Neural cell (in vitro differentiated cells): Measurements from ENCODE around the gene GHITM. TPM values are rescaled to one million over a fixed set of nuclear protein-coding genes. Genes with fewer than 3 reads are reported as not detected.

Experiments used
- H2AFZ ChIP-seq: fragments of 200-600, 300-800 bp; sonication (generic), shearing (Covaris generic); 2 replicates; pipeline ENCODE4 v1.6.0; 2014; ENCODE audit warnings: low read depth, mild to moderate bottlenecking, antibody characterized with exemption, low read length, moderate library complexity
- H3F3A ChIP-seq: fragments of 200-600 bp; shearing (Covaris generic); 2 replicates; pipeline ENCODE4 v1.6.1; 2016; ENCODE audit warnings: mild to moderate bottlenecking, moderate library complexity, mixed read lengths, antibody characterized with exemption, low read length; ENCODE audit not compliant: insufficient read depth, poor library complexity, severe bottlenecking
- H3K27ac ChIP-seq: fragments of 200-600, 300-800 bp; sonication (generic), shearing (Covaris generic); 2 replicates; pipeline ENCODE4 v1.5.1; 2014; ENCODE audit warnings: mild to moderate bottlenecking, low read length, moderate library complexity
- H3K27me3 ChIP-seq: fragments of 300-800, 200-600 bp; sonication (generic), shearing (Covaris generic); 2 replicates; pipeline ENCODE4 v1.6.0; 2014; ENCODE audit warnings: mild to moderate bottlenecking, low read depth, low read length, moderate library complexity; ENCODE audit not compliant: insufficient read depth
- H3K36me3 ChIP-seq: fragments of 300-800, 200-600 bp; sonication (generic), shearing (Covaris generic); 2 replicates; pipeline ENCODE4 v1.5.1; 2014; ENCODE audit warnings: mild to moderate bottlenecking, antibody characterized with exemption, low read length, moderate library complexity; ENCODE audit not compliant: insufficient read depth
- H3K4me2 ChIP-seq: fragments of 300-800, 200-600 bp; sonication (generic), shearing (Covaris generic); 2 replicates; pipeline ENCODE4 v1.6.0; 2014; ENCODE audit warnings: mild to moderate bottlenecking, low read length
- H3K4me3 ChIP-seq: fragments of 300-800, 200-600 bp; sonication (generic), shearing (Covaris generic); 2 replicates; pipeline ENCODE4 v1.5.1; 2014; ENCODE audit warnings: mild to moderate bottlenecking, low read length, moderate library complexity
- H3K79me2 ChIP-seq: fragments of 200-600 bp; shearing (Covaris generic); replicated peaks from 2 replicates; pipeline ENCODE4 v1.6.0; 2014; ENCODE audit warnings: mild to moderate bottlenecking, low read length, moderate library complexity; ENCODE audit not compliant: insufficient read depth
- H3K9ac ChIP-seq: fragments of 300-800, 200-600 bp; sonication (generic), shearing (Covaris generic); 2 replicates; pipeline ENCODE4 v1.6.1; 2016; ENCODE audit warnings: mild to moderate bottlenecking, low read length, mixed read lengths
- H3K9me2 ChIP-seq: fragments of 200-600 bp; shearing (Covaris generic); 2 replicates; pipeline ENCODE4 v1.6.1; 2016; ENCODE audit warnings: mild to moderate bottlenecking, low read length, mixed read lengths; ENCODE audit not compliant: insufficient read depth
- H3K9me3 ChIP-seq: fragments of 200-600, 300-800 bp; sonication (generic), shearing (Covaris generic); 2 replicates; pipeline ENCODE4 v1.6.1; 2016; ENCODE audit warnings: mild to moderate bottlenecking, mixed run types, low read length, moderate library complexity, mixed read lengths
- H4K20me1 ChIP-seq: fragments of 200-600 bp; shearing (Covaris generic); 2 replicates; pipeline ENCODE4 v1.6.1; 2016; ENCODE audit warnings: mild to moderate bottlenecking, mixed run types; ENCODE audit not compliant: insufficient read depth
- EP300 ChIP-seq: fragments of 450-650 bp; conservative IDR thresholded peaks from 2 replicates; pipeline ENCODE4 v1.6.1; 2014; ENCODE audit warnings: antibody characterized with exemption, mild to moderate bottlenecking, moderate library complexity; ENCODE audit not compliant: poor library complexity, severe bottlenecking
- EZH2 ChIP-seq: fragments of 200-600, 300-800 bp; shearing (Covaris generic), sonication (generic); IDR thresholded peaks from 2 replicates; pipeline ENCODE4 v1.6.1; 2014; ENCODE audit warnings: antibody characterized with exemption, low read length, borderline replicate concordance, mild to moderate bottlenecking; ENCODE audit not compliant: insufficient read depth, poor library complexity, severe bottlenecking
- MXI1 ChIP-seq: fragments of 450-650 bp; conservative IDR thresholded peaks from 2 replicates; pipeline ENCODE4 v1.6.1; 2014; ENCODE audit warnings: antibody characterized with exemption, mild to moderate bottlenecking; ENCODE audit not compliant: poor library complexity, severe bottlenecking
- POLR2AphosphoS5 ChIP-seq: IDR thresholded peaks from 2 replicates; pipeline ENCODE4 v1.6.1; 2012
- RAD21 ChIP-seq: fragments of 450-650 bp; conservative IDR thresholded peaks from 2 replicates; pipeline ENCODE4 v1.6.1; 2014; ENCODE audit warnings: antibody characterized with exemption, mild to moderate bottlenecking, moderate library complexity
- SMC3 ChIP-seq: fragments of 450-650 bp; conservative IDR thresholded peaks from 2 replicates; pipeline ENCODE4 v1.6.1; 2014; ENCODE audit warnings: antibody characterized with exemption, mild to moderate bottlenecking, moderate library complexity; ENCODE audit not compliant: poor library complexity
- TAF1 ChIP-seq: IDR thresholded peaks from 2 replicates; pipeline ENCODE4 v1.6.1; 2012; ENCODE audit warnings: low read depth
- polyA plus RNA-seq: library from polyadenylated mRNA; depleted of rRNA; stranded (reverse); fragments of >200 nt; gene quantifications from 2 replicates; pipeline ENCODE4 v1.2.3, GENCODE V29; 2014
- TF ChIP-seq, protein P1 (sequence below): IDR thresholded peaks from 2 replicates; pipeline ENCODE4 v1.6.1; 2012; ENCODE audit warnings: borderline replicate concordance
- TF ChIP-seq, protein P2 (sequence below): fragments of 450-650 bp; IDR thresholded peaks from 2 replicates; pipeline ENCODE4 v1.5.1; 2014; ENCODE audit warnings: antibody characterized with exemption, mild to moderate bottlenecking, moderate library complexity; ENCODE audit not compliant: poor library complexity, severe bottlenecking

Gene GHITM
- polyA plus RNA-seq, 1 donor from 2014 or later = 306 TPM

DNA sequence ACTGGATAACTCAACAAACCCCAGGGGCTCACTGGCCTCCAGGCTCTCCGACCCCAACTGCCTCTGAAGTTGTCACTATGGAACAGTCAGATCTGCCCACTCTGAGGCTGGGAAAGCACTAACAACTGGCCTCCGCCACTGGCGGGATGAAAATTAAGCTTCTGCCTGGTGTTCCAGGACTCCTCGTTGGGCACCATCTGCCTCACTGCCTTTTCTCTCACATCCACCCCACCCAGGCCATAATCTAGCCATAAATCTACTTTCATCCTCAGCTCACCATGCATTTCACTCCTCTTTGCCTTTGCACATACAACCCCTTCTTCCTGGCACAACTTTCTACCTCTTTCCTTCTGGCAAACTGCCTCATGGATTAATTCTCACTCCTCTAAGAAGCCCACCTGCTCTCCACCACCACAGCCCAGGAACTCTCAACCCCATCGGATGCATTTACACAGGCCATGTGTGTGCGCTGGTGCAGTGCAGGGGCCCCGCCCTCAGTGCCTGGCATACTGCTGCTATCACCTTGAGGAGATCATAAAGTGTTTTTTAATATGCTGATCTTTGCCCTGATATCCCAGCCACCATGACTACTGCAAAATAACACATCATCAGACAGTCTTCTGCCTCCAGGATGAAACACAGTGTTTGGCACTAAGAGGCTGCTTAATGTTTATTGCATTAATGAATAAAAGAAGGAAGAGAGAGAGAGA, 59.1 kb downstream of the GHITM start:
- no peaks in the 10 kb centered on the region for H3K9me2 ChIP-seq
- H3K9ac ChIP-seq = no peak overlapping the region
- H3K9me3 ChIP-seq = no peaks in the 10 kb centered on the region
- H3F3A ChIP-seq = no peaks in the 10 kb centered on the region
- TF ChIP-seq POLR2AphosphoS5 (no peak), EP300 (no peak), SMC3 (no peak), MXI1 (no peak), RAD21 (no peak), TAF1 (no peak), EZH2 (no peak)
- TF ChIP-seq, protein P1, sequence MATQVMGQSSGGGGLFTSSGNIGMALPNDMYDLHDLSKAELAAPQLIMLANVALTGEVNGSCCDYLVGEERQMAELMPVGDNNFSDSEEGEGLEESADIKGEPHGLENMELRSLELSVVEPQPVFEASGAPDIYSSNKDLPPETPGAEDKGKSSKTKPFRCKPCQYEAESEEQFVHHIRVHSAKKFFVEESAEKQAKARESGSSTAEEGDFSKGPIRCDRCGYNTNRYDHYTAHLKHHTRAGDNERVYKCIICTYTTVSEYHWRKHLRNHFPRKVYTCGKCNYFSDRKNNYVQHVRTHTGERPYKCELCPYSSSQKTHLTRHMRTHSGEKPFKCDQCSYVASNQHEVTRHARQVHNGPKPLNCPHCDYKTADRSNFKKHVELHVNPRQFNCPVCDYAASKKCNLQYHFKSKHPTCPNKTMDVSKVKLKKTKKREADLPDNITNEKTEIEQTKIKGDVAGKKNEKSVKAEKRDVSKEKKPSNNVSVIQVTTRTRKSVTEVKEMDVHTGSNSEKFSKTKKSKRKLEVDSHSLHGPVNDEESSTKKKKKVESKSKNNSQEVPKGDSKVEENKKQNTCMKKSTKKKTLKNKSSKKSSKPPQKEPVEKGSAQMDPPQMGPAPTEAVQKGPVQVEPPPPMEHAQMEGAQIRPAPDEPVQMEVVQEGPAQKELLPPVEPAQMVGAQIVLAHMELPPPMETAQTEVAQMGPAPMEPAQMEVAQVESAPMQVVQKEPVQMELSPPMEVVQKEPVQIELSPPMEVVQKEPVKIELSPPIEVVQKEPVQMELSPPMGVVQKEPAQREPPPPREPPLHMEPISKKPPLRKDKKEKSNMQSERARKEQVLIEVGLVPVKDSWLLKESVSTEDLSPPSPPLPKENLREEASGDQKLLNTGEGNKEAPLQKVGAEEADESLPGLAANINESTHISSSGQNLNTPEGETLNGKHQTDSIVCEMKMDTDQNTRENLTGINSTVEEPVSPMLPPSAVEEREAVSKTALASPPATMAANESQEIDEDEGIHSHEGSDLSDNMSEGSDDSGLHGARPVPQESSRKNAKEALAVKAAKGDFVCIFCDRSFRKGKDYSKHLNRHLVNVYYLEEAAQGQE = no peak
- TF ChIP-seq, protein P2, sequence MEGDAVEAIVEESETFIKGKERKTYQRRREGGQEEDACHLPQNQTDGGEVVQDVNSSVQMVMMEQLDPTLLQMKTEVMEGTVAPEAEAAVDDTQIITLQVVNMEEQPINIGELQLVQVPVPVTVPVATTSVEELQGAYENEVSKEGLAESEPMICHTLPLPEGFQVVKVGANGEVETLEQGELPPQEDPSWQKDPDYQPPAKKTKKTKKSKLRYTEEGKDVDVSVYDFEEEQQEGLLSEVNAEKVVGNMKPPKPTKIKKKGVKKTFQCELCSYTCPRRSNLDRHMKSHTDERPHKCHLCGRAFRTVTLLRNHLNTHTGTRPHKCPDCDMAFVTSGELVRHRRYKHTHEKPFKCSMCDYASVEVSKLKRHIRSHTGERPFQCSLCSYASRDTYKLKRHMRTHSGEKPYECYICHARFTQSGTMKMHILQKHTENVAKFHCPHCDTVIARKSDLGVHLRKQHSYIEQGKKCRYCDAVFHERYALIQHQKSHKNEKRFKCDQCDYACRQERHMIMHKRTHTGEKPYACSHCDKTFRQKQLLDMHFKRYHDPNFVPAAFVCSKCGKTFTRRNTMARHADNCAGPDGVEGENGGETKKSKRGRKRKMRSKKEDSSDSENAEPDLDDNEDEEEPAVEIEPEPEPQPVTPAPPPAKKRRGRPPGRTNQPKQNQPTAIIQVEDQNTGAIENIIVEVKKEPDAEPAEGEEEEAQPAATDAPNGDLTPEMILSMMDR = no peak
- H4K20me1 ChIP-seq = no peaks in the 10 kb centered on the region
- H3K27me3 ChIP-seq = peaks cover 27% of the 10 kb centered on the region
- no peaks in the 10 kb centered on the region for H3K79me2 ChIP-seq
- H2AFZ ChIP-seq = no peak overlapping the region
- H3K27ac ChIP-seq = no peak overlapping the region
- H3K36me3 ChIP-seq = no peaks in the 10 kb centered on the region
- H3K4me3 ChIP-seq = no peak overlapping the region
- H3K4me2 ChIP-seq = no peak overlapping the region

DNA sequence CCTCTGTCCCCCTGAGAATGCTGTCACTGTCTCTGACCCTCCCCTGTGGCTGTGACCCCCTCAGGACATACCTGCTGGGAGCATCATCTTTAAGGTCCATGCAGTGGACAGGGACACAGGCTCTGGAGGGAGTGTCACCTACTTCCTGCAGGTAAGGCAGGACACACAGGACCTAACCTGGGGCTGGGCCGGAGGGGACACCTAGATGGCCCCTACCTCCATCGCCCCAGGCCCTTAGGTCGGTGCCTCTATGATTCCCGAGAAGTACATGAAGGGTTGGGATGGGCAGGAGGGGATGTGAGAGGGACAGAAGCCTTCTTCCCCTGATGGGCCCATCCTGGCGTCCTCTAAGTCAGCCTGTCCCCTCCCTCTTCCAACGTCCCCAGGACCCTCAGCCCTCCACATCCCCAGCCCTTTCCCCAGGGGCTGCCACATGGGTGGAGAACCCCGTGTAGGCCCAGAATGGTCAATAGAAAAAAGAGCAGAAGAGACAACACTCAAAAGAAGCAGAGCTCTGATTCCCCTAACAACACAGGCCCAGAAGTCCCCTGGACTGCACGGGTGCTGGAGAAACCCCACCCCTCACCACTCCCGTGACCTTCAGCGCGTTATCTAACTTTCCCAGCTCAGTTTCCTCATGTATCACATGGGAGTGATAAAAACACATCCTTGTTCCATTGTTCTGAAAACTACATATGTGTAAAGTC, 61.4 kb downstream of the GHITM start:
- Histone ChIP-seq H3K4me2 (no peak overlapping the region), H3K27me3 (peaks cover 4% of the 10 kb centered on the region), H3K9me3 (no peaks in the 10 kb centered on the region), H3K9me2 (no peaks in the 10 kb centered on the region), H3K4me3 (no peak overlapping the region), H3F3A (no peaks in the 10 kb centered on the region), H3K9ac (no peak overlapping the region), H2AFZ (no peak overlapping the region), H4K20me1 (no peaks in the 10 kb centered on the region), H3K36me3 (no peaks in the 10 kb centered on the region), H3K79me2 (no peaks in the 10 kb centered on the region), H3K27ac (no peak overlapping the region)
- no peak for TF ChIP-seq MXI1
- no peak for TF ChIP-seq TAF1
- TF ChIP-seq, protein P1 = no peak
- TF ChIP-seq EP300 = no peak
- TF ChIP-seq, protein P2 = no peak
- TF ChIP-seq POLR2AphosphoS5 = no peak
- TF ChIP-seq SMC3 = no peak
- TF ChIP-seq RAD21 = no peak
- TF ChIP-seq EZH2 = no peak
